Measurements from ENCODE around the gene MYH6. TPM values are rescaled to one million over a fixed set of nuclear protein-coding genes. Genes with fewer than 3 reads are reported as not detected.

The MYH6 gene
- total and polyA plus RNA-seq, 2 donors (not counting 1 experiment from before 2014, with no cell fraction given), result not detected

DNA sequence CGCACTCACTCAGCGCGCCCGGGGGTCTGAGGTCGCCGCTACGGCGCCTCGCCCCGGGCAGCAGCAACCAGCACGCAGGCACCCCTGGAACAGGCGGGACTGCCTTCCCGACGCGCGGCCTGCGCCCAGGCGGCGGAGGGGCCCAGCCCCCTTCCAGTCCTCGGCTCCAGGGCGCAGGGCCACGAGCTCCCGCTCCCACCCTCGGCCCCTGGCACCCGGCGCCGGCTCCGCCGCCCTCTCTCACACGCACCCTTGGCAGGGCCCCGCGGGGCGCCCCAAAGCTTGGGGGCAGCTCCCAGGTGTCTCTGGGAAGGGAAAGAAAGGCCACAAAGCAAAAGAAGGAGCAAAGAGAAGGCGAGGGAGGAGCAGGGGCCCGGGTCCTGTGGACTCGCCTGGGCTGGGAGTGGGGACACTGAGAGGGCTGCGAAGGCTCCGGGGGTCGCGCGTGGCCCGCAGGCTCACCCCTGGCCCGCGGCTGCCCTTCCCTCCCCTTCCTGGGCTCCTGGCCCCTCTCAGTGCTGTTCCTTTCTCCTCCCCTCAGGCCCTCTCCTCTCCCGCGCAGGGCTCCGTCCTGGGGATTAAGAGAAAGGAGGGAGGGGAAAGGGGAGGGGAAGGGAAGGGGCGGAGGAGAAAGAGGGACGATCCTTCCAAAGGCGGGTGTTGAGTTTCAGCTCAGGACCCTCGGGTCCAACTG, 42.2 kb downstream of the MYH6 start:
- H3K4me1 ChIP-seq (ENCODE audit: control insufficient read depth, extremely low read depth, insufficient read depth, low read length), result no peaks in the 10 kb centered on the region
- no peak overlapping the region for H3K4me2 ChIP-seq (ENCODE audit: extremely low read depth, insufficient read depth, low read length)
- H3K4me3 ChIP-seq (replicated peaks in 1 of 4; ENCODE audit: control extremely low read depth in 1 of 4, insufficient read depth in 1 of 4, low read depth in 3 of 4, low read length in 4 of 4), result peak overlapping the region in 2 of 4 experiments; percentile 31 to 62
- no peaks in the 10 kb centered on the region for H3K79me2 ChIP-seq (ENCODE audit: control insufficient read depth, insufficient read depth, low read length)
- no peaks in the 10 kb centered on the region for H3K9me3 ChIP-seq (ENCODE audit: control insufficient read depth, insufficient read depth, low read depth, low read length)
- TF ChIP-seq, protein P1, sequence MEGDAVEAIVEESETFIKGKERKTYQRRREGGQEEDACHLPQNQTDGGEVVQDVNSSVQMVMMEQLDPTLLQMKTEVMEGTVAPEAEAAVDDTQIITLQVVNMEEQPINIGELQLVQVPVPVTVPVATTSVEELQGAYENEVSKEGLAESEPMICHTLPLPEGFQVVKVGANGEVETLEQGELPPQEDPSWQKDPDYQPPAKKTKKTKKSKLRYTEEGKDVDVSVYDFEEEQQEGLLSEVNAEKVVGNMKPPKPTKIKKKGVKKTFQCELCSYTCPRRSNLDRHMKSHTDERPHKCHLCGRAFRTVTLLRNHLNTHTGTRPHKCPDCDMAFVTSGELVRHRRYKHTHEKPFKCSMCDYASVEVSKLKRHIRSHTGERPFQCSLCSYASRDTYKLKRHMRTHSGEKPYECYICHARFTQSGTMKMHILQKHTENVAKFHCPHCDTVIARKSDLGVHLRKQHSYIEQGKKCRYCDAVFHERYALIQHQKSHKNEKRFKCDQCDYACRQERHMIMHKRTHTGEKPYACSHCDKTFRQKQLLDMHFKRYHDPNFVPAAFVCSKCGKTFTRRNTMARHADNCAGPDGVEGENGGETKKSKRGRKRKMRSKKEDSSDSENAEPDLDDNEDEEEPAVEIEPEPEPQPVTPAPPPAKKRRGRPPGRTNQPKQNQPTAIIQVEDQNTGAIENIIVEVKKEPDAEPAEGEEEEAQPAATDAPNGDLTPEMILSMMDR (conservative IDR thresholded peaks at IDR 0.05 in 1 of 2, IDR thresholded peaks at IDR 0.05 in 1 of 2; ENCODE audit: low read depth in 1 of 2, low read length in 2 of 2), result no peak
- peak; percentile 16 for TF ChIP-seq EZH2 (IDR thresholded peaks at IDR 0.05; ENCODE audit: low read length, missing control alignments)
- H3K27ac ChIP-seq (ENCODE audit: insufficient read depth, low read length), result peak overlapping the region; percentile 10
- H3K36me3 ChIP-seq (ENCODE audit: control insufficient read depth, insufficient read depth, low read length), result no peaks in the 10 kb centered on the region
- DNase-seq (ENCODE audit: low read depth in 2 of 2), result peak; percentile 78 to 81
- no peaks in the 10 kb centered on the region for H4K20me1 ChIP-seq (ENCODE audit: control insufficient read depth, extremely low read depth, insufficient read depth, low read length)
- H3K27me3 ChIP-seq (ENCODE audit: control insufficient read depth, insufficient read depth, low read length), result peaks cover 20% of the 10 kb centered on the region
- H3K9ac ChIP-seq (ENCODE audit: insufficient read depth, low read length), result peak overlapping the region; percentile 8
- H2AFZ ChIP-seq (ENCODE audit: low read length), result no peak overlapping the region

DNA sequence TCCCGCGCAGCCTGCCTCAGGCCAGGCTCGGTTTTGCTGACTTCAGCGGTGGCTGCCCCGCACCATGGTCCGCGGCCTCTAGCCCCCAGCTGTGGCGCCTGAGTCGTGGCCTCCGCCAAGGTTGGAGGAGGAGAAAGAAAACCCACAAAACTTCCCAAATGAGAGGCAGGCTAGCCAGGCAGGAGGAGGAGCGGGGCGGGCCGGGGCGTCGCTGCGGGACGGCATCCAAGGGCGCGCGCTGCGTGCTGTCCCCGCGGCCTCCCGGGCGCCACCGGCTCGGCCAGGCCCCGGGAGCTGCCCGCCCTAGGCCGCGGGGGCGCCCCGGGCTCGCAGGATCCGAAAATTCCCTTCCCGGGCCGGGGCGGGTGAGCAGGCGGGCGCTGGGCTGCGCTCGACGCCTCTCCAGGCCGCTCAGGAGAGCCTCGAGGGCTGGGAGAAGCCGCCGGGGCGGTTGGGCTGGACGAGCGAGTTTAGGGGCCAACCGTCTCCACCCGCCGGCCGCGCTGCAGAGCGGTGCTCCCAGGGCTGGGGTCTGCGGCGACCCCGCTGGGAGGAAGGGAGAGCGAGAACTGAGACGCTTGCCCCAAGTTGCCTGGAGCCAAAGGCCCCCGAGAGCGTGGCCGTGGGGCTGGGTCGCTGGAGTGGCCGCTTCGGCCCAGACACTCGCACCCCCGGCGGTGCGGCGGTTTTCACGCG, 42.9 kb downstream of the MYH6 start, which contains the start of gene EFS:
Gene EFS, minus strand, starts transcription at position 137 of the 696 bp plus-strand sequence. CDS start 147 bp downstream, outside the sequence.
- Histone ChIP-seq H4K20me1 (ENCODE audit: control insufficient read depth, extremely low read depth, insufficient read depth, low read length) (no peaks in the 10 kb centered on the region), H3K4me1 (ENCODE audit: control insufficient read depth, extremely low read depth, insufficient read depth, low read length) (no peaks in the 10 kb centered on the region), H3K36me3 (ENCODE audit: control insufficient read depth, insufficient read depth, low read length) (no peaks in the 10 kb centered on the region), H3K79me2 (ENCODE audit: control insufficient read depth, insufficient read depth, low read length) (no peaks in the 10 kb centered on the region), H3K27ac (ENCODE audit: insufficient read depth, low read length) (peak within 1 kb of the TSS; percentile 62), H3K27me3 (ENCODE audit: control insufficient read depth, insufficient read depth, low read length) (peaks cover 20% of the 10 kb centered on the region), H2AFZ (ENCODE audit: low read length) (peak within 1 kb of the TSS; percentile 10), H3K4me3 (replicated peaks in 1 of 4; ENCODE audit: control extremely low read depth in 1 of 4, insufficient read depth in 1 of 4, low read depth in 3 of 4, low read length in 4 of 4) (peak within 1 kb of the TSS; percentile 17 to 69 (median 46)), H3K4me2 (ENCODE audit: extremely low read depth, insufficient read depth, low read length) (peak within 1 kb of the TSS; percentile 58), H3K9me3 (ENCODE audit: control insufficient read depth, insufficient read depth, low read depth, low read length) (no peaks in the 10 kb centered on the region), H3K9ac (ENCODE audit: insufficient read depth, low read length) (peak within 1 kb of the TSS; percentile 48)
- DNase-seq (ENCODE audit: low read depth in 2 of 2), result peak; percentile 47 to 49
- no peak for TF ChIP-seq EZH2 (IDR thresholded peaks at IDR 0.05; ENCODE audit: low read length, missing control alignments)
- TF ChIP-seq, protein P1 (conservative IDR thresholded peaks at IDR 0.05 in 1 of 2, IDR thresholded peaks at IDR 0.05 in 1 of 2; ENCODE audit: low read depth in 1 of 2, low read length in 2 of 2), result no peak
